Measurements from ENCODE around the gene FGF1.
A peak's percentile ranks its signal among the peaks of the same experiment; 100 is the strongest.

The FGF1 gene

DNA sequence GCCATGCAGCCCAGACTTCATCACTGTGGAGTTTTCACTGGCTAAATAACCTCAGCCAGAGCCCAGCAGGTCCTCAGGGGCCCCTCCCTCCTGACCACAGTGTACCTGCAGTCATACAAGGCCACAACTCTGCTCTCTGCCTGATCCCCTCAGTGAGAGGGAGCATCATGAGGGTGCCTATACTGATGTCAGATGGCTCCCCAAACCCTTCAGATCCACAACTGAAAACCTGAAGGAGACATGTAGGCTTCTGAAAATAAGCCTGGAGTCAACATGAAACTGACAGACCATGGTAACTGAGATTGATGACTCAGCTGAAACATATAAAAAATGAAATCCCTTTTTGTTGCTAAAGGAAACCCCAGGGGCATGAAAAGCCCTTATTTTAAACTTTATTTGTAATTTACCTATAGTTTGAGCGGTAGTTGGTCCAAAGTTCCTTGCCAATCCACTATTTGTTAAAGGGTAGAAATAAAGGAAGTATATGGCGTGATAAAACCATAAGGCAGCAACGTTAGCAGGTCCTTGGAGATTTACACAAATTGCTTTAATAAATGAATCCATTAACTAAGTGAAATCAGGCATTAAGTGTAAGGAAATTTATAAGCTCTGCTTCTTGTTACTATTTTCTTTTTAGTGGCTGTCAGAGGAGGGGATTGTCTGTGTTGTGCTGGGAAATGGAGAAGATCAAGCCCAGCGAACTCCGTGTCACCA, 68.3 kb downstream of the FGF1 start:
- FAIRE-seq = no peak
- DNase-seq (ENCODE audit: insufficient read length, low spot score) = no peak

DNA sequence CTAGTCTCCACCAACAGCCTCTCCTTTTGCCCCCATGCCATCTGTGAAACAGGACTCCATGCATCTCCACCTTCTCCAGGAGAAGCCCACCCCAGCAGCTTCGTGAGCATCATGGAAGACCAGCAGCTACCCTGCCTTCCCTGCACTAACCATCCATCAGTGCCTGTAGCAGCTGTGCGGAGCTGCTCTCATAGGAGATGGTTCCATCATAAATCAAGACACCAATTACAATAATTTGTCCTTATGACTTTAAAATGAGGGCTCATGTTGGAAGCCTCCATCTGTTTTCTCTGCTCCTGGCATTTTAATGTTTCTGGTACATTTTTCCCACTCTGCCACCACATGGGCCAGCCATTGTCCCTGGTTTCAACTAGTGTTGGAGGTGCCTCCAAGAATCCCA, 69.9 kb downstream of the FGF1 start:
- DNase-seq (ENCODE audit: insufficient read length, low spot score) = no peak
- FAIRE-seq = no peak

DNA sequence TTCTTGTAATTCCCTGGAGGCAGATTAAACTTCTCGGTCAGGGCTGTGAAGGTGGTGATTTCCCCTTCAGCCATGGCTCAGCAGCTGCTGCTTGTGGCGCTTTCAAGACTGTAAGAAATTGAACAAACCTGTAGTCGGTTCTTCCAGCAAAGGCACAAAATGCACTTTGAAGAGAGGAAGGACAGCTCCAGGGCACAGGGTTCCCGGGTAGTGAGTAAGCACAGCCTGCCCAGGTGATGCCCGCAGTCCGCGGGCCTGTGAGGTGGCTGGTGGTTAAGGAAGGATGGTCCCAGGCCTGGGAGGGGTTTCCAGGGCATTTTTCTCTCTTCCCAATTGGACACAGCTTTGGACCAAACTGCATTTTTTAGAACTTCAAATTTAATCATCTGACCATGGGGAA, 71.8 kb downstream of the FGF1 start:
- no peak for FAIRE-seq

DNA sequence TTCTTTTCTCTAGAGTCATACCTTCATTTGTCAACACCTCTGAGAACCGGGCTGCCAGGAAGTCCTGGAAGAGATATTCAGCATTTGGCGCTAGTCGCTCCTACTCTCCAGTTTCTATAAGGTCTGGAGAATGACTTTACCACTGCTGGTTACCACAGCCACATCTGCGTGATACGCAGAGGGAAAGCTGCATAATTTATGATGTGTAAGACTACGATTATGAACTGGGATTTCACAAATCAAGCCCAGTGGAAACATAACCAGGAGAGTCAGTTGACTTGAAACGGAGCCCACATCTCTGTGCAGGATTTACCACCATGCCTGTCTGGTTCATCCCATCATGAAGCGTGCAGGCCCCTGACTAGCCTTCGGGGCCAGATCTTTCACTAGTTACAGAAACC, 72.6 kb downstream of the FGF1 start:
- DNase-seq (ENCODE audit: insufficient read length, low spot score) (no peak), FAIRE-seq (no peak)

More for the DNA sequence above, 71.8 kb downstream of the FGF1 start:
- no peak for DNase-seq (ENCODE audit: insufficient read length, low spot score)

DNA sequence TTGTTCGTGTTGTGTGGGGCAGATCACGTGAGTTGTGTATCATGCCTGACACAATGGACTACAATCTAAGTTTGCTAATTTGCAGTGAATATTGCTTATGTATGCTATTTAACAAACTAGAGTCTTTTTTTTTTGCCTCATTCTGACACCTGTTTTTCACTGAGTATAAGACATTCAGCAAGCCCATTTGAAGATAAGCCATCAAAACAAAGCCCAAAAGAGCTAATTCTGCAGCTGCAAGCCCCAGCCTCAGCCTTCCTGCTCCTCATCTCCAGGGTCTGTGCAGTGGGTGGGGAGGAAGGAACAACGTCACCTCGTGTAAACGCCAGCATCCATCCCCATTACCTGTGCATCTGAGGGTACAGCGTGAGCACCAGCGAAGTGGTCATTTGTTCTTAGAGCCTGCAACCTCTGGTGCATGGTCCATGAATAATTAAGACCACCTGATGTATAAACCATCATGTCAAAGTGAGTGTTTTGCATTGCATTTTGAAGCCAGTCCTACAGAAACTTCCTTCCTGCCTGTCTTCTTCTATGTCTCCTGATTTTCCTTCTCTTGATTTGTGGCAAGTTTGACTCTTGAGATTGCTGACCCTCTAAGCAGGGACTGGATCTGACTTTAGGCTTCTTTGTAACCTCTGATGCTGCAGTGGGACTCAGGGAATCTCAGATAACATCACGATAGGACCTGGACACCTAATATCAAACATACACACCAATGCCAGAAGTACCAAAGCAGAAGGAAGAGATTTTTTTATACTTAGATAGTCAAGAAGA, 73.2 kb downstream of the FGF1 start:
- no peak for FAIRE-seq

DNA sequence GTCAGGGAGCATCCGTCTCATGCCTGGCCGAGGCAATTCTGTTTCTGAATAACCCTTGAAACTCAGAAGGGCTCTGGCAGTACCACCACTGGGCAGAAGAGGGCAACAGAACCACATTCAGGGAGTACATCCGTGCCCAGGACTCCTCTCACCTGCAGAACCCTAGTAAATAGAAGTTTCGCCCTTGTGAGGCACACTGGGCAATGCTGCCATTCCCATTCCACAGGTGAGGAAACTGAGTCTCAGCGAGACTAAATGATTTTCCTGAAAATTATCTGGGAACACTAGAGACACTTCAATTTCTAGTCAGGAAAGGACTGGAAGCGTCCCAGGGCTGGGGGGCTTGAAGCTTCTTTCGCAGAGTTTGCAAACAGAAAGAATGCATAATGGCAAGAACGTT, 74.7 kb downstream of the FGF1 start:
- DNase-seq (ENCODE audit: insufficient read length, low spot score) (peak; percentile 71), FAIRE-seq (peak; percentile 77)

More for the DNA sequence above, 73.2 kb downstream of the FGF1 start:
- DNase-seq (ENCODE audit: insufficient read length, low spot score) = no peak

DNA sequence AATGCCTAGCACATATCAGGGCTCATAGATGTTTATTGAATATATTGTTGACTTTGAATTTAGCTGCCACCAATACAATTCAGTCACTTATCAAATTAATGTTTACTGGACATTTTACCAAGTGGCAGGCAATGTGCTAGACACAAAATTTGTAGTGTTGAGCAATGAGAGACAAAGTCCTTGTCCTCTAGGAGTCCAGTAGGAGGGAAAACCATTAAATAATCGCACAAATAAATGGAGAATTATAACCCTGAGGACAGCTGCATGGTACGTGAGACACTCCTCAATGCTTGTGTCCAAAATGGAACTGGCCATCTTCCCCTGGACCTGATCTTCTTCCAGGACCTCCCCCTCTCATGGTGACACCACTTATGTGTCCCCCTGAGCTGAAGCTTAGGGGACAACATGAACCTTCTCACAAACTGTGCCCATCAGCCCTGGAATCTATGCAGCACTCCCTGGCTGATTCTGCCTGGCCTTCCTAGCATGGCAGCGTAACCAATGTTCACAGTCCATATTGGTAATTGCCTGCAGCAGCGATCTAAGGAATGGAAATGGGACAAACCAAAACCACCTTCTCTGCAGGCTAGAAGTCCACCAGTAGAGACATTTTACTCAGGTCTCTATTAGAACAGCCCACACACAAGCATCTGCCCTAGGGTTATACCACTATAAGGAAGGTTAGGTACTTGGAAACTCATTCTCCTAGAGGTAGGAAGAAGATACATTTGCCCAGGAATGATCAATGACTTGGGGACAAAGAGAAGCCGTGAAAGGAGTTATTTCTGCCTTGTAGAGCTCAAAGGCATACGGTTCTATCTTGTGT, 75.5 kb downstream of the FGF1 start:
- no peak for FAIRE-seq
- no peak for DNase-seq (ENCODE audit: insufficient read length, low spot score)

DNA sequence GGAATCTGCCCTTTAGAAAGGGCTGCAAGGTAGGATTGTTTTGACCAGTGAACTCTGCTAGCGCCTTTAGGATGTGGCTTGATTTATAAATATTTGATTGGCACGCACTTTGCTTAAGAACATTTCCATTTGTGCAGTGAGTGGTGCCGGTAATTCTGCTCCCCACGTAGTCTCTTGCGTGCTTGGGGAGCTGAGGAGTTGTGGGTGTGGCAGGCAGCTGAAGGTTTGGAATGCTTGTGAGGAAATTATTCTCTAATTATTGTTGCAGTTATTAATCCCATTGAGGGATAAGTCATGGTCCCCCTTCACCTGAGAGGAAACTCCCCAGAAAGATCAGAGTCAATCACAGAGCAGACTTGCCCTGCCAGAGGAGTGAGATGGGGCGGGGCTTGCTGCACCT, 76.7 kb downstream of the FGF1 start:
- DNase-seq (ENCODE audit: insufficient read length, low spot score) (no peak), FAIRE-seq (no peak)

DNA sequence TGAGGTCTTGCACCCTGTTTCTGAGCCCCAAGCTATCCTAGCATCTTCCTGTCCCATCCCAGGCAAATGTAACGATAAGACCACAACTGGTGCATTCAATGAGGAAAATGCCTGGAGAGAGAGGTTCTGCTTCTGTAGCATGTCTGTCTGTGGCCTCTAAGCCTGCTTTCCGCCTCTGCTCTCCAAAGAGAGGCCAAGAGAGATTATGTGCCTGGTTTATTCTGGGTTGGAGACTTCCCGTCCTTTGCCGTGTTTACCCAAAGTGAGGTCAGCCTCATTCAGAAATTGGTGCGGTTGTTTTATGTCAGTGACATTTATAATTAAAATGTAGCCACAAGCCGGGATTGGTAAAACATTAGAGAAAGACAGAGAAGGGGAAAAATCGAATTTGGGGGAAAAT, 77.8 kb downstream of the FGF1 start:
- no peak for DNase-seq (ENCODE audit: insufficient read length, low spot score)
- no peak for FAIRE-seq

DNA sequence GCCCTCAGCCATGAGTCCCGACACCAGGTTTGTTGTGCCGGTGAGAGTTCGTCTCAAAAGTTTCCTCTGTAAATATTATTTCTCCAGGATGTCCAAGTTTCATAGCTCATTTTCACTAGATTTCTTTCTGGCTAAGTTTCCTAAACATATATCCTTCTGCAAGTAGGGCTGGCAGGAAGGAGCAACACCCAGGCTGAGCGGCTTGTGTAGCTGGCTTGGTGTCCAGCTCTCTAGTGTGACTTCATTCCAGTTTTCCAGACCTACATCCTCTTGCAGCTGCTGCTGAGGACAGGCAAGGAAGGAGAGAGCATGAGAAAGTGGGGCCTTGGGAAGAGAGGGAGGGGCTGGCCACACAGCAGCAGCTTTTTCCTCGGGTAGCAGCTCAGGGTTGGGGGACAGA, 80.3 kb downstream of the FGF1 start:
- no peak for DNase-seq (ENCODE audit: insufficient read length, low spot score)
- no peak for FAIRE-seq

DNA sequence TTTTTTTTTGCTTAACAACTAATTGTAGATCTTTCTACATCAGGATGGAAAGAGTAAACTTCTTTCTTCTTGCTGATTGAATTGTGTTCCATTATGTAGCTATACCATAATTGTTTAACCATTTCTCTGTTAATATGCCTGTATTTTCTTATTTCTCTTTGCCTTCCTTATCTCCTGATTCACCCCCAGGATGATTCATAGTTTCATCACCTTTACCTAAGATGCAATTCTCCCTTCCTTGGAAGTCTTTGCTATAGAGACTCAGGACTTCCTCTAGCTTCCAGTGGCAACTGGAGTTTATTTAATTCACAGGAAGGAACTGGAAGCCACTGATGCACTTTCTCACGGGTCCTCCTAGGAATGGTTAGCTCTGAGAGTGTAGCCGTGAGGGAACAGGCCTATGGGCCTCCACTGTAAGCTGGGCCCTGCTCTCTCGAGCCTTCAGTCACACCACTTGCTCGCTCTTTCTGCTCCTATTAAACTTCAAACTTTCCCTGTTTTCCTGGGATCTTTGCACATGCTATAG, 83.1 kb downstream of the FGF1 start:
- FAIRE-seq (no peak), DNase-seq (ENCODE audit: insufficient read length, low spot score) (no peak)

DNA sequence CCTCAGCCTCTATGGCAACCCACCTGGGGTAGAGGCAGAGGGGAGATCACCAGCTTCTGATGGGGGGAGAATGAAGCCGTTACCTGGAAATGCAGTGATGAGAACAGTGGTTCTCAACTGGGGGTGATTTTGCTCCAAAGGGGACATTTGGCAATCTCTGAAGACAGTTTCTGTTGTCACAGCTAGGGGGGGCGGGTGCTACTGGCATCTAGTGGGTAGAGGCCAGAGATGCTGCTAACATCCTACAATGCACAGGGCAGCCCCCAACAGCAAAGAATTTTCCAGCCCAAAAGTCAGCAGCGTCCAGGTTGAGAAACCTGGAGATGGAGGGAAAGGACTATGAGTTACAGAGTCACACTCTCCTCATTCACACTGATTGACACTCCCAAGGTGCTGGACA, 84.5 kb downstream of the FGF1 start:
- DNase-seq (ENCODE audit: insufficient read length, low spot score) = no peak
- no peak for FAIRE-seq

DNA sequence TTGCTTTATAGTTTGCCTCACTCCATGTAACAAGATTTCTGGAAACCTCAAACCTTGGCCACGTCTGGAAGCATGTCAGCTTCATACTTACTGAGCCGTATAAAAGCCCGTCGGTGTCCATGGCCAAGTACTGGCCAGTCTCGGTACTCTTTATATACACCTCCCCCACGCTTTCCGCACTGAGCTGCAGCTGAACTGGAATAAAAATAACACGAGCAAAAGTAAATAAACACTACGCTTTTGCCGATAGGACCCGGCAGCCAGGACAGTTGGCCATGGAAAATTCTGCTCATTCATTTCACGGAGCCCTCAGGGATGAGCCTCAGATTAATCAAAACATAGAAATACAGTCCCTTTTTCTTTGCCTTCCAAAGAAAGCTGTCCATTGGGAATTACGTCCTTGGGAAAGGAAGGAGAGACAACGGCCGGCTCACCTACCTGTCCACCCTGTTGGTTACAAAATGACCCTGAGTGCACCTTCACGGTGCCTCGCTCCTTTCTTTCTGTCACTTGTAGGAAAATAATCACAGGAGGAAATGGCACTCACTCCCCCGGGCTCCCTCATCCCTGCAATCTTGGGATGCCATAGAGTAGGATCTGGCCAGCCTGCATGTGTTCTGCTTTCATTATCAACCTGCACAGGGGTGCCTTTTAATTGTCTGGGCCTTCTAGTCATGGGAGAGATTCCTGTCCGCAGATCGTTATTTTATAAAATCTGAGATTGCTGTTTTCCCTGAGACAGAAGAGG, 85.1 kb downstream of the FGF1 start:
- DNase-seq (ENCODE audit: insufficient read length, low spot score) (no peak), FAIRE-seq (no peak)

DNA sequence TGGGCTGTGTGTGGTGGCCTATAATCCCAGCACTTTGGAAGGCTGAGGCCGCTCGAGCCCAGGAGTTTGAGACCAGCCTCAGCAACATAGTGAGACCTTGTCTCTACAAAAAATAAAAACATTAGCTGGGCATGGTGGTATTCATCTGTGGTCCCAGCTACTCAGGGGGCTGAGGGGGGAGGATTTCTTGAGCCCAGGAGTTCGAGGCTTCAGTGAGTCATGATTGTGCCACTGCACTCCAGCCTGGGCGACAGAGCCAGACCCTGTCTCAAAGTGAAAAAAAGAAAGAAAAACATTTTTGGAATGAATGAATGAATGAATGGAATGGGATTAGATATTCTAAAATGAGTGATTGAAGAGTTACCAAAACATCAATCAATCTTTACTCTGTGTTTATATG, 85.8 kb downstream of the FGF1 start:
- DNase-seq (ENCODE audit: insufficient read length, low spot score) (no peak), FAIRE-seq (no peak)

DNA sequence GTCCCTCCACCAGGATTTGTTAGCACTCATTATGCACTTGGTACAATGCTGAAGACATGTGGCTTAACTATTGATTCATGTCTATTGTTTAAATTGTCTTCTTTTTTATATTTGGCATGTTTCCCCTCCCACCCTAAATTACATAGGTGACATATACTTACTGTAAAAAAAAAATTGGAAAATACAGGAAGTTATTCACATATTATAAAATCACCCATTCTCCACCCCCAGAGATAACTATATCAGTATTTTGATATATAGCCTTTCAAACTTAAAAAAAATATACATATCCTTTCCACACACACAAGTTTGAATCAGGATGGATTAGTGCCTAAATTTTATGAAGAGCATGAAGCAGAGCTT, 87.6 kb downstream of the FGF1 start:
- FAIRE-seq (no peak), DNase-seq (ENCODE audit: insufficient read length, low spot score) (no peak)

DNA sequence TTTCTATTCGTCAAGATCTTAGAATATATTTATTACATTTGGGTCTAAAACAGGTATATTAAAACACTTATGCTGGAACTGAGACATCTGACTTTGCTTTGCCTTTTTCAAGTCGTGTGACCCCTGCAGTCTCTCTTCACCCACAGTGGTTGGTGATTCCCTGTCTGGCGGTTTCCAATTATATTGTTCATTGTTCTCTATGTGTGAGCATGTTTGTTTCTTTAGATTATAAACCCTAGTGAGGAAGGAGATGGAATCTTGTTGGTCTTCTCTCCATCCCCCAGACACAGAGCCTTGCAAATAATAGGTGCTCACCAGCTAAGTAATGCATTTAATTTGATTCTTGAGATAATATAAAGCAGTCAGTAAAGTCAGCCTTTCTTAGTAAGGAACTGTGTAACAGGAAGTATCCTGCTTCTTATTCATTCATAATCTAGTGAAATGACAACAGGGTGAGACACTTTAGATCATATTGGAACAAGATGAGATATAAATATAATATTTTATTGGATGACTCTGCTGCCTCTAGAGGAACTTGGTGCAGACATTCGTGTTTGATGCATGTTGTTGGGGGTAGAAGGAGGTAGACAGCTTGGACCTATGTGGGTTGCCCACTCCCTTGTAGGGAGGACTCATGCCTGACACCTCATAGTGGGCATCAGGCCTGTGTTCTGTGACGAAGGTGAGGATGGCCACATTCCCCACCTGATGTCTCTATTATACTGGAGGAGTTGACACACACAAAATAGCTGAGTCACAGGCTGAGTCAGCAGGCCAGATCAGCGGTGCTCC, 88.1 kb downstream of the FGF1 start:
- FAIRE-seq = peak; percentile 71

DNA sequence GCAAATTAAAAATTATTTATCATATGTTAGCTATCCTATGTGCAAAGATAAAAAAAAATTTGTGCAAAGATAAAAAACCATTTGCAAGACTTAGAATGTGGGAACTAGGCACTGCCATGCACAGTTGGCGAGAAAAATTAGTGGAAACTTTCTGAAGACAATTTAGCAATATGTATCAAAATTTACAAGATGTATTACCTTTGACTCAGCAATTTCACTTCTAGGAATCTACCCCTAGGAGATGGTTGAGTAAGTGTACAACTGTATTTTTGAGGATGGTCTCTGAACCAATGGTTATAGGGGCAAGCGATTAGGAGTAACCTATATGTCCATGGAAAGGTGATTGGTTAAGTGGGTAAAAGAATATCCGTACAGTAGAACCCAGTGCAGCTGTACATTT, 88.9 kb downstream of the FGF1 start:
- FAIRE-seq = no peak
- no peak for DNase-seq (ENCODE audit: insufficient read length, low spot score)

More for the DNA sequence above, 88.1 kb downstream of the FGF1 start:
- DNase-seq (ENCODE audit: insufficient read length, low spot score) = peak; percentile 46

DNA sequence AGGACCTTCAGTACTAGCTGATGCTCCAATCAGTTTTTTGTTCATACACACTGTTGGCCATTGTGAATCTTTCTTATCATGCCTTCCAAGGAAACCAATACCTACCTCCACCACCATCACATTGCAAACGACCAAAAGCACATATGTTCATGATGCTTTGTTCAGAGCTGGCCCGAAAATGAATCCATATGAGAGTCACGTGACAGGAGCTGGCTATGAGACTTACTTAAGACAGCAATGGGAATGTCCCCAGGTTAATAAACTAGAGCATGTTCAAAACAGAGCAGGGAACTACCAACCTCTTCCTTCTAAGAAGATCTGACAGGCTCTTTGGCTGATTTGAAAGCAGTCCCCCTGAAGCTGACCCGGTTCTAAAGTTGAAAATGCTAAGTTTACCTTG, 93.5 kb downstream of the FGF1 start:
- FAIRE-seq = peak; percentile 40
- DNase-seq (ENCODE audit: insufficient read length, low spot score) = no peak

DNA sequence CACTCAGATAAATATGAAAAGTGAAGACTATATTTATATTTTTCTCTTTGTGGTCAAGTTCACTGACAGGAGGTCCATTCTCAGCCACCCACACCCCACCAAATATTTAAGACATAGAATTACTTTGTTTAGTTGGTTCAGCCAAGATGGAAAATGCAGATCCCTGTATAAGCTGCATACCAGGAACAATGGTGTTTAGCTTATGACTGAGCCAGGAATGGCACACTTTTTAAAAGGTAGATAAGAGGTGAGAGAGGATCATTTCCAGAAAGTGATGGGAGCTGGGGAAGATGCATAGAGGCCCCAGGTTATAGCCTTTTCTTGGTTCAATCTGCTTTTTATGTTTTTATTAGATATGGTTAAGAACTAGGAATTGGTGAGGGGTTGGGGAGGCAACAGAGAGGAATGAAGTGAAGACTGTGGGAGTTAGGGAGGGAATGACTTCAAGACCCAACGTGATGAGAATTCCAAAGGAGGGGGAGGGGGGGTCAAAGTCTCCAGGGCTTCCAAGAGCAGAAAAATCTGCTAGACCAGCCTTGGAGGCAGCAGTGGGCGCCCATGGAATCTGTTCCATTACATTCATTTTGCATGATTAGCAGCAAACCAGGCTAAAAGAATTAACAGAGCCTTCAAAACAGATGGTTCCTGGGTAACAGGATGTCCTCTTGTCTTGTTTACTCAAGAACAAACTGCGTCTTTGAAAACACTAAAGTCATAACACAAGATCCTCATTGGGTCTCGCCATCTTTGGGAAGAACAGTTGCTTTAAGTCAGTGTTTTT, 95.2 kb downstream of the FGF1 start:
- DNase-seq (ENCODE audit: insufficient read length, low spot score) (no peak), FAIRE-seq (no peak)

Data from HTR-8/SVneo (cell line).